ENCODE results near the gene MKRN2. TPM values are rescaled to one million over a fixed set of nuclear protein-coding genes. Genes with fewer than 3 reads are reported as not detected.
"Not testable (repeated sequence)": the region's sequence is repeated elsewhere in the genome, so short reads cannot be mapped to it uniquely, and the experiment has no call there.

MKRN2 gene
- total RNA-seq, 1 experiment from 2014 or later, result 47.8 TPM

DNA sequence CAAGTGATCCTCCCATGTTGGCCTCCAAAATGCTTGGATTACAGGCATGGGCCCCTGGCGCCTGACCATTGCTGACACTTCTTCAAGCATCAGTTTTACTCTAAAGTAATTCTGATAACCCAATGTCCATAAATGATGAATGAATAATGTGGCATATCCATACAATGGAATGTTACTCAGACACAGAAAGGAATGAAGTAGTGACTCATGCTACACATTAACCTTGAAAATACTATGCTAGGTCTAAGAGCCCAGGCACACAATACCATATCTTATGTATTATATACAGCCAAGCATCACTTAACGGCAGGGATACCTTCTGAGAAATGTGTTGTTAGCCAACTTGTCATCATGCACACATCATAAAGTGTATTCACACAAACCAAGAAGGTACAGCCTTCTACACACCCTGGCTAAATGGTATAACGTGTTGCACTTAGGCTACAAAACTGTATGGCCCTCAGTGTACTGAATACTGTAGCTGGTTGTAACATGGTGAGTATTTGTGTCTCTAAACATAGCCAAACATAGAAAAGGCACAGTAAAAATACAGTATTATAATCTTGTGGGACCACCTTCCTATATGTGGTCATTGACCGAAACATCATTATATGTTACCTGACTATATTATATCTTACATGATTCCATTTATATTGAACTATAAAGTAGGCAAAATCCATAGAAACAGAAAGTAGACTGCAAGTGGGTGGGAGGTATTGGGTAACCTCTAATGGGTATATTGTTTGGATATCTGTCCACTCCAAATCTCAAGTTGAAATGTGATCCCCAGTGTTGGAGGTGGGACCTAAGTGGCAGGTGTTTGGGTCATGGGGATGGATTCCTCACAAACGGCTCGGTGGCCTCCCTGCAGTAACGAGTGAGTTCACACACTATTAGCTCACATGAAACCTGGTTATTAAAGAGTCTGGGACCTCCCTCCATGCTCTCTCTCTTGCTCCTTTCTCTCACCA is 31.4 kb downstream of the MKRN2 start:
- no peak for DNase-seq (ENCODE audit: low spot score)

GRCh38 chr3:12590096-12590495 is 33.2 kb downstream of the MKRN2 start:
- DNase-seq (ENCODE audit: low spot score), result no peak

DNA sequence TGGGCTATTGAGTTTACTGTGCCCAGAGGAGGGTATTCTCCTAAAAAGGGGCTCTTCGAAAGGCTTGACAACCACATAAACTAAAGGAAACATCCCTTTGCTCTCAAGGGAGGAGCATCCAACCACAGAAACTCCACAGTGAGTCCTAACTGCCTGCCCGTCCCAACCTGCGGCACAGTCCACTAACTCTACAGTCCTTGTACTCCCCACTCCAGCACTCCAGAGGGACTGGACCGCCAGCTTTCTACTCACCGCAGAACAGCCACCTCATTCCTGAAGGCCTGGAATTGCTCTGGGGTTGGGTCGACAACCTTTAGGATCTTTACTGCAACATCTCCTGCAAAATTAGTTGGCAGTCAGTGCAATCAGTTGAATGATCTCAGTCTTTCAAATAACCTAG is 34.6 kb downstream of the MKRN2 start:
- DNase-seq (ENCODE audit: low spot score), result no peak

- no peak for DNase-seq (ENCODE audit: low spot score)
These were observed 35.3 kb downstream of the MKRN2 start for GRCh38 chr3:12591997-12592715.

GRCh38 chr3:12593473-12593872 is 36.6 kb downstream of the MKRN2 start:
- no peak for DNase-seq (ENCODE audit: low spot score)

GRCh38 chr3:12598890-12599289 is 42.0 kb downstream of the MKRN2 start:
- DNase-seq (ENCODE audit: low spot score), result no peak

DNA sequence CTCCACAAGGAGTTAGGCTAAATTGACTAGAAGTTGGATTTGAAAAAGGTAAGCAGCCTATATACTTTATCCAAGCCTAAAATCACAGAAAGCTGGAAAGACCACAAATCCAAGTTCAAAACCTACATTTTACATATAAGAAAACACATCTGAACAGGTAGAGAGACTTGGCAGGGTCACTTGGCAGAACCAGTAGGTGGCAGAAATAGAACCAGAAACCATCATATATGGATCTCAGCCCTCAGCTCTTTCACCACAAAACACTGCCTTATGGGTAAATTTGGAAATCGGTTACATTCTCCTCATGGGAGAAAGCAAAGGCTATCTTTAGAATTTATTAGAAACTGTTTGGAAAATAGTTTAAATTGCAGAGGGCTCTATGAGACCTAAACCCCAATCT is 44.2 kb downstream of the MKRN2 start:
- DNase-seq (ENCODE audit: low spot score), result no peak

GRCh38 chr3:12603969-12604368 is 47.1 kb downstream of the MKRN2 start:
- DNase-seq (ENCODE audit: low spot score), result no peak

DNA sequence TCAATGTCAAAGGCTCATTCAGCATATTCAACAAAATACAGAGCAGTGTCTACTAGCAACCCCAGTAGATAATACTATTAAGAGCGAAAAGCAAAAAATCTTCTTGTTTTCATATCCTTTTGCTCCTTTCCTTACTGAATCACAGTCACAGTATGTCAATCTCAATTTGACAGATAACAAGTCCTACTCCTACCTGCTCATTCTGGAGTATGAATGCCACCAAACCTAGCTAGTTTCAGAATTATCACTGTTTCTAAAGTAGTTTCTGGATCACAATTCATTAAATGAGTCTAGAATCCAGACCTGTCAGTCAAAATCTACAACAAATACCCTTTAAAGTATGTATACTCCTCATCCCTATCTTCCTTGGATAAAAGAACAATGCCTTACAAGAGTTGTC is 51.5 kb downstream of the MKRN2 start:
- DNase-seq (ENCODE audit: low spot score), result no peak

DNA sequence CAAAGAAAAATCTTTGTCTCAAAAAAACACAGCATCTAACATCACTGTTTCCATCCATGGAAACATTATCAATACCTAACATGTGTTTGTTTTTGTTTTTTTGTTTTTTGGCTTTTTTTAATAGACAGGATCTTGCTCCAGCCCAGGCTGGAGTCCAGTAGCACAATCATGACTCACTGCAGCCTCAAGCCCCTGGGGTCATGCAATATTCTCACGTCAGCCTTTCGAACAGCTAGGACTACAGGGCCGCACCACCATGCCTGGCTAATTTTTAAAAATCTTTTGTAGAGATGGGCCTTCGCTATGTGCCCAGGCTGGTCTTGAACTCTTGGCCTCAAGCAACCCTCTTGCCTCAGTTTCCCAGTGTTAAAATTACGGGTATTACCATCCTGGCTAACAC is 54.2 kb downstream of the MKRN2 start:
- no peak for DNase-seq (ENCODE audit: low spot score)

DNA sequence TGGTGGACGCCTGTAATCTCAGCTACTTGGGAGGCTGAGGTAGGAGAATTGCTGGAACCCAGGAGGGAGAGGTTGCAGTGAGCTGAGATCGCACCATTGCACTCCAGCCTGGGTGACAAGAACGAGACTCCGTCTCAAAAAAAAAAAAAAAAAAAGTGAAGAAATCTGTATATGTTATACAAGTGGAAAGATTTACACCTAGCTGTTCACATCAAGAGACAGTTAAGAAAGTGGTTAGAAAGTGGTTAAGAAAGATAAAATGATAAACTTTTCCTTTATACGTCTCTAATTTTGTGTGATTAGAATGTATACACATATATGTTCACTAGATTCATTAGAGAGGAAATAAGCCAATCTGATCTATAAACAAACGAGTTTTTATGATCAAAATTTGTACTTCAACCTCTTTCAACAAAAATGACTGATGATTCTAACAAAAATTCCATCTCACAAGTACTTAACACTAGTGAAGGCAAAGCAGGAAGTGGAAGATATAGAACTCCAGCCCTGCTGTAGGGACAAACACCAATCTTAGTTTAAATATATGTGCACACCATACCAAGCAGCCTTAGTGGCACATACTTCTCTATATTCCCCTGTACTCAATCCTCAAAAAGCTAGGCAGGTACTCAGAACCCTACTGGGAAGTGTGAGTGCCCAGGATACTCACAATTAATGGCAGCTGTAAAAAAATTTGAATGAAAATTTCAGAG is 55.8 kb downstream of the MKRN2 start:
- DNase-seq (ENCODE audit: low spot score), result no peak

DNA sequence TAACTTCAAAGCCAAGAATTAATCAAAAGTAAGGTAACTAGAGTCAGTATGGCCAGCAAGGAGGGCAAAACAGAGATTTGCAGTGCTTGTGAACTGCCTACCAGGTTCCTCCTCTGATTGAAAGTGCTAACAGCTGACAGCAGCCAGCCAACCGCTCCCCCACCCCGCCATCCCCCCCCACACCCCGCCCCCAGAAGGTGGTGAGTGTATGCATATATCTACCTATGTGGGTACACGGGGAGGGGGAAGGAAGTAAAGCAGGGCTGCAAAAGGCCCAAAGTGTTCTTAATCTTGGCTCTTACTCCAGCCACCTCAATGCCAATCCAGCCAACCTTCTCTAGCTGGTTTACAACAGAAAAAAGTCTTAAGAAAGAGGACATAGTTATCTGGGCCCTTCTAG is 56.4 kb downstream of the MKRN2 start:
- no peak for DNase-seq (ENCODE audit: low spot score)

DNA sequence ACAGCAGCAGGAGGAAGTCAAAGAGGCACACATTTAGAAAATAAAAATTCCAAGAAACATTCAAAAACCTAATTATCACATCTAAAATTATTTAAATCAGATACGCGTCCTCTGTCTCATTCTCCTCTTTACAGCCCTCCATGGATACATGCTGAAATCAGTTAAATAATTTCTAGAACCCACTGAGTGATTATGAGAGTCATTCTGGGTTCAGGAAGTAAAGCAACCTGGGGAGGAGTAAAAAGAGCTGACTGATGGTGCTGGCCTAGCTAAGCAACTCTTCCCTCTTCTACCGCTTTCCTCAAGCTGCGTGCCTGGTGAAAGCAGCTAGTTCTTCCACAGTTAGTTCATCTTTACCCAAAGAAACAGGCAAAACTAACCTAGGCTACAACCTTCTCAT is 58.4 kb downstream of the MKRN2 start:
- DNase-seq (ENCODE audit: low spot score), result no peak

GRCh38 chr3:12618426-12618825 is 61.5 kb downstream of the MKRN2 start:
- no peak for DNase-seq (ENCODE audit: low spot score)

- DNase-seq (ENCODE audit: low spot score), result no peak
These were observed 63.4 kb downstream of the MKRN2 start for GRCh38 chr3:12620305-12620704.

GRCh38 chr3:12620729-12621128 is 63.8 kb downstream of the MKRN2 start:
- no peak for DNase-seq (ENCODE audit: low spot score)

GRCh38 chr3:12622335-12622734 is 65.4 kb downstream of the MKRN2 start:
- no peak for DNase-seq (ENCODE audit: low spot score)

GRCh38 chr3:12624056-12624455 is 67.2 kb downstream of the MKRN2 start:
- no peak for DNase-seq (ENCODE audit: low spot score)

GRCh38 chr3:12624964-12625363 is 68.1 kb downstream of the MKRN2 start:
- not testable (repeated sequence) for DNase-seq (ENCODE audit: low spot score)

GRCh38 chr3:12627370-12627769 is 70.5 kb downstream of the MKRN2 start:
- no peak for DNase-seq (ENCODE audit: low spot score)

DNA sequence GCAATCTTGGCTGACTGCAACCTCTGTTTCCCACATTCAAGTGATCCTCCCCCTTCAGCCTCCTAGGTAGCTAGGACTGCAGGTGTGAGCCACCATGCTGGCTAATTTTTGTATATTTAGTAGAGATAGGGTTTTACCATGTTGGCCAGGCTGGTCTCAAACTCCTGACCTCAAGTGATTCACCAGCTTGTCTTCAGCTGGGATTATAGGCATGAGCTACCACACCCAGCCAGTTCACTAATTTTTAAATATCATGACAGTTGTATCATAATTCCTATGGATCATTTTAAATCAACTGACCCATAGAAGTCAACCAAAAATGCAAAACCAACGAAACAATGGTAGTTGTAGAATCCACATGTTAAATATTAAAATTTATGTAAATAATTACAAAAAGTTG is 71.9 kb downstream of the MKRN2 start:
- no peak for DNase-seq (ENCODE audit: low spot score)

DNA sequence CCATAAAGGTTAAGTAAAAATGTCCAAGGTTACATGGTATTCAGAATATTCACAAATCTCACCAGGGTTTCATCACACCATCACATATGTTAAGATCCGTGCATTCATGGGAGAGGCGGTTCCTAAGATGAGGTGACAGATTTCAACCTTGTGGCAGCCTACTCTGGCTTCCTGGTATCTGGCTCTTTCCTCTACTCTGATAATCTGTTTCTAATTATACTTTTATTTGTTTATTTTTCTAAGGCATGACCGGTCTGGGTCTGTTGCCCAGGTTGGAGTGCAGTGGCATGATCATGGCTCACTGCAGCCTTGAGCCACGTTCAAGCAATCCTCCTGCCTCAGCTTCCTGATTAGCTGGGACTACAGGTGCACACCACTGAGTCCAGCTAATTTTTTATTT is 72.7 kb downstream of the MKRN2 start:
- peak; percentile 19 for DNase-seq (ENCODE audit: low spot score)

Measured in A172 (cell line).